GM23248 (cell line): ENCODE measurements around the gene TMEM98.

Experiments
- EZH2 ChIP-seq: fragments of 200-600 bp; sonication (generic); IDR thresholded peaks from 2 replicates; pipeline ENCODE4 v1.6.1; 2018; ENCODE audit warnings: antibody characterized with exemption, mild to moderate bottlenecking; ENCODE audit not compliant: insufficient read depth, poor library complexity, severe bottlenecking
- EZH2phosphoT487 ChIP-seq: fragments of 200-600 bp; sonication (generic); IDR thresholded peaks from 2 replicates; pipeline ENCODE4 v1.6.1; 2018; ENCODE audit warnings: antibody characterized with exemption, moderate library complexity, mild to moderate bottlenecking, low read depth; ENCODE audit not compliant: insufficient read depth

DNA sequence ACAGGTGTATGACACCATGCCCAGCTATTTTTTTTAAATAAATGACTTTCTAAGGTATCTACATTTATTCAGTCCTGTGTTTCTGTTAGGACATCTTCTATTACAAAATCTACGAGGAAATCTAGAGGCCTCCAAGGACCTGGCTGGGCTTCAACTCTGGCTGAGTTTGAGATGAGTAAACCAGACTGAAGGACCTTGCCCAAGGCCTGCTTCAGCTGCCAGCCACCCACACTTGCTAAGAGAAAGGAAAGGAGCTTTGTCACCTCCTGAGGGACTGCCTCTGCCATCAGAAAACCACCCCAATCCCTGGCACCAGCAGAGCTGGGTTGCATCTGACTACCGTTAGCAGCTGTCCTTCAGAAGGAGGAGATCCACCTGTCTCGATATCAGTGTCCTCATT is 49.7 kb upstream of the TMEM98 start:
- TF ChIP-seq EZH2phosphoT487 (no peak), EZH2 (no peak)
